Nasal cavity respiratory epithelium epithelial cell of viscerocranial mucosa (primary cell): Measurements from ENCODE around the gene SPDYE8. TPM values are rescaled to one million over a fixed set of nuclear protein-coding genes. Genes with fewer than 3 reads are reported as not detected.

ENCODE experiments used
- total RNA-seq: library from RNA; depleted of rRNA; stranded (reverse); fragments of >200 nt; gene quantifications from 2 replicates; pipeline ENCODE4 v1.2.3, GENCODE V29; 2014

SPDYE8 gene, protein sequence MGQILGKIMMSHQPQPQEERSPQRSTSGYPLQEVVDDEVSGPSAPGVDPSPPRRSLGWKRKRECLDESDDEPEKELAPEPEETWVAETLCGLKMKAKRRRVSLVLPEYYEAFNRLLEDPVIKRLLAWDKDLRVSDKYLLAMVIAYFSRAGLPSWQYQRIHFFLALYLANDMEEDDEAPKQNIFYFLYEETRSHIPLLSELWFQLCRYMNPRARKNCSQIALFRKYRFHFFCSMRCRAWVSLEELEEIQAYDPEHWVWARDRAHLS
- not detected in 2 replicates for total RNA-seq

DNA sequence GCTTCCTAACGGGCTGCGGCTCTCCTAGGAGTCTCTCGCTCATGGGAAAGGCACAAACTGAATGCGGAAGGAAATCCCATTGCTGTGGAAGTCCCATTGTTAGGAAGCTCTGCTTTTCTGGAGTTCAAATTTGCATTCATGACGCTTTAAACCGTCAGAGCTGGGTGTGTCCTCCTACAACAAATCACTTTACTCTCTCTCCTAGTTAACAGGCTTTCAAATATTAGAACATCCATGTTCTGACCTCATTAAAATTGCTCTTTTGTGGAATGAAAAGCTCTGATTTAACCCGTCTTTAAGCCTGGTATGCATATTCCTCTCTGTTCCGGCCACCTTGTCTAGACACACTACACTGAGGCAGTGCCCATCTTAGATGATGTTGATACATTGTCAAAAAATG lies at the start of gene SPDYE8:
Gene SPDYE8, minus strand, starts transcription at position 101 of the 400 bp plus-strand sequence. CDS start 1,800 bp downstream, outside the sequence.

DNA sequence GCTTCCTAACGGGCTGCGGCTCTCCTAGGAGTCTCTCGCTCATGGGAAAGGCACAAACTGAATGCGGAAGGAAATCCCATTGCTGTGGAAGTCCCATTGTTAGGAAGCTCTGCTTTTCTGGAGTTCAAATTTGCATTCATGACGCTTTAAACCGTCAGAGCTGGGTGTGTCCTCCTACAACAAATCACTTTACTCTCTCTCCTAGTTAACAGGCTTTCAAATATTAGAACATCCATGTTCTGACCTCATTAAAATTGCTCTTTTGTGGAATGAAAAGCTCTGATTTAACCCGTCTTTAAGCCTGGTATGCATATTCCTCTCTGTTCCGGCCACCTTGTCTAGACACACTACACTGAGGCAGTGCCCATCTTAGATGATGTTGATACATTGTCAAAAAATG lies 28.2 kb upstream of the SPDYE8 start, which contains the start of gene SPDYE11:
Gene SPDYE11, minus strand, starts transcription at position 101 of the 400 bp plus-strand sequence. CDS start 1,800 bp downstream, outside the sequence.

Other genes starting within 250 kb of the SPDYE8 start
- gene TYW1B, start 201.6 kb downstream of the SPDYE8 start, total RNA-seq, result 3.3 and 9.2 TPM in 2 replicates
- gene POM121, start 104.7 kb downstream of the SPDYE8 start, total RNA-seq, result 5.5 and 16.7 TPM in 2 replicates
- 0.21 and 0.34 TPM in 2 replicates for gene TRIM74, start 60.3 kb downstream of the SPDYE8 start, total RNA-seq
- gene SPDYE11, start 28.1 kb upstream of the SPDYE8 start, total RNA-seq, result not detected in 2 replicates
- not detected in 2 replicates for gene SPDYE9, start 56.3 kb upstream of the SPDYE8 start, total RNA-seq